ENCODE measurements around the gene SOBP. TPM values are rescaled to one million over a fixed set of nuclear protein-coding genes. Genes with fewer than 3 reads are reported as not detected.

The SOBP gene
- polyA plus RNA-seq, 2 of the 4 experiments (the other 2 are of a cell fraction): 0.18 to 0.53 TPM

GRCh38 chr6:107616775-107617174 is 126.9 kb downstream of the SOBP start (continued):
- TF ChIP-seq BCL3 (IDR thresholded peaks at IDR 0.05) (no peak), HMGXB4 (CRISPR knock-in tag; IDR thresholded peaks at IDR 0.05; ENCODE audit: borderline replicate concordance) (no peak), MAZ (IDR thresholded peaks at IDR 0.05; ENCODE audit: borderline replicate concordance, low read depth, low read length) (no peak), RCOR1 (IDR thresholded peaks at IDR 0.05; ENCODE audit: low read depth, low read length) (no peak), NR3C1 (IDR thresholded peaks at IDR 0.05) (no peak), FOXS1 (CRISPR knock-in tag; IDR thresholded peaks at IDR 0.05) (no peak)

GRCh38 chr6:107617341-107617932 is 127.5 kb downstream of the SOBP start:
- ATAC-seq: no peak

GRCh38 chr6:107618672-107619071 is 128.8 kb downstream of the SOBP start:
- no peak for FAIRE-seq
- POLR2A ChIA-PET: no interaction called here

More at GRCh38 chr6:107617341-107617932, 127.5 kb downstream of the SOBP start:
- ChIA-PET POLR2A (no interaction called here), CTCF (no interaction called here)
- WGBS (ENCODE audit: missing lambda C conversion rate): 81% methylated on average over 4 of the region's 6 CpGs
- no peak for DNase-seq (ENCODE audit: low read depth in 1 of 2, low spot score in 1 of 2)
- no peak for FAIRE-seq
- no peak for TF ChIP-seq HOXB5 (CRISPR knock-in tag; IDR thresholded peaks at IDR 0.05)
- TF ChIP-seq KDM1A (IDR thresholded peaks at IDR 0.05; ENCODE audit: low read depth): no peak
- no peak for TF ChIP-seq FOSL2 (IDR thresholded peaks at IDR 0.05)
- no peak for TF ChIP-seq FOSL2 (CRISPR knock-in tag; IDR thresholded peaks at IDR 0.05)
- TF ChIP-seq CHD2 (IDR thresholded peaks at IDR 0.05; ENCODE audit: low read length, partially characterized antibody): no peak
- TF ChIP-seq RNF2 (IDR thresholded peaks at IDR 0.05; ENCODE audit: borderline replicate concordance, low read depth): no peak
- no peak for TF ChIP-seq NFE2L2 (conservative IDR thresholded peaks at IDR 0.05; ENCODE audit: low read length)
- TF ChIP-seq PHF8 (IDR thresholded peaks at IDR 0.05; ENCODE audit: borderline replicate concordance, low read depth): no peak
- TF ChIP-seq FOSB (CRISPR knock-in tag; IDR thresholded peaks at IDR 0.05): no peak
- no peak for TF ChIP-seq FOXS1 (CRISPR knock-in tag; IDR thresholded peaks at IDR 0.05)
- no peak for TF ChIP-seq POLR2AphosphoS2 (conservative IDR thresholded peaks at IDR 0.05; ENCODE audit: low read length)
- no peak for TF ChIP-seq POLR2A (IDR thresholded peaks at IDR 0.05; ENCODE audit: low read length)
- TF ChIP-seq RCOR1 (IDR thresholded peaks at IDR 0.05; ENCODE audit: low read depth, low read length): no peak
- Histone ChIP-seq H3K9me3 (no peaks in the 10 kb centered on the region), H3K4me1 (no peaks in the 10 kb centered on the region), H3K27ac (no peak overlapping the region), H3K4me2 (no peak overlapping the region), H3K4me3 (no peak overlapping the region)

More at GRCh38 chr6:107618672-107619071, 128.8 kb downstream of the SOBP start:
- WGBS (ENCODE audit: missing lambda C conversion rate): 85% methylated on average over 9 of the region's 9 CpGs
- H3K4me1 ChIP-seq: no peaks in the 10 kb centered on the region
- ATAC-seq: no peak
- H3K4me2 ChIP-seq: no peak overlapping the region
- TF ChIP-seq ZC3H11A (IDR thresholded peaks at IDR 0.05) (no peak), KDM1A (IDR thresholded peaks at IDR 0.05; ENCODE audit: low read depth) (no peak), MAFK (IDR thresholded peaks at IDR 0.05; ENCODE audit: partially characterized antibody) (no peak), MAZ (IDR thresholded peaks at IDR 0.05; ENCODE audit: borderline replicate concordance, low read depth, low read length) (no peak), NFE2L2 (conservative IDR thresholded peaks at IDR 0.05; ENCODE audit: low read length) (no peak), POLR2A (IDR thresholded peaks at IDR 0.05; ENCODE audit: low read length) (no peak), HOXA7 (CRISPR knock-in tag; IDR thresholded peaks at IDR 0.05) (no peak), RAD21 (conservative IDR thresholded peaks at IDR 0.05 in 1 of 2, IDR thresholded peaks at IDR 0.05 in 1 of 2) (no peak), PHF8 (IDR thresholded peaks at IDR 0.05; ENCODE audit: borderline replicate concordance, low read depth) (no peak), CBX2 (IDR thresholded peaks at IDR 0.05; ENCODE audit: borderline replicate concordance, low read depth) (no peak), SMC3 (IDR thresholded peaks at IDR 0.05) (no peak), EP300 (IDR thresholded peaks at IDR 0.05) (no peak), JUNB (IDR thresholded peaks at IDR 0.05) (no peak)
- H3K27ac ChIP-seq: no peak overlapping the region
- H3K4me3 ChIP-seq: no peak overlapping the region
- CTCF ChIA-PET: no interaction called here
- no peaks in the 10 kb centered on the region for H3K9me3 ChIP-seq
- no peak for DNase-seq (ENCODE audit: low read depth in 1 of 2, low spot score in 1 of 2)

All from A549 (cell line).